Lower lobe of right lung (tissue), 2 donors: ENCODE measurements around the gene SLC30A2. TPM values are rescaled to one million over a fixed set of nuclear protein-coding genes. Genes with fewer than 3 reads are reported as not detected.

Source experiments
- ATAC-seq, 2 donors: fragments of 200-7000 bp; cut with Tn5 transposase; one replicate each; pipeline ENCODE4 v1.9.1; 2020 to 2022; ENCODE audit warnings: mild to moderate bottlenecking in 2 of 2, moderate library complexity in 2 of 2
- DNase-seq: peaks from one replicate; pipeline ENCODE4 v3.0.0-alpha.2; 2020
- H3K27ac ChIP-seq: fragments of 200-600 bp; one replicate; pipeline ENCODE4 v1.8.0; 2022
- H3K27me3 ChIP-seq: fragments of 200-600 bp; one replicate; pipeline ENCODE4 v1.8.0; 2022; ENCODE audit warnings: low read depth
- H3K36me3 ChIP-seq: fragments of 200-600 bp; one replicate; pipeline ENCODE4 v1.8.0; 2022; ENCODE audit warnings: mild to moderate bottlenecking
- H3K4me1 ChIP-seq: fragments of 200-600 bp; one replicate; pipeline ENCODE4 v1.8.0; 2022
- H3K4me3 ChIP-seq: fragments of 200-600 bp; one replicate; pipeline ENCODE4 v1.8.0; 2022; ENCODE audit warnings: mild to moderate bottlenecking
- H3K9me3 ChIP-seq: fragments of 200-600 bp; one replicate; pipeline ENCODE4 v1.8.0; 2022
- intact Hi-C: fragments of 100-400 bp; cut with DNase I; formaldehyde crosslinking; loops from one replicate; pipeline ENCODE4 v1.11.0; 2022
- total RNA-seq: library from RNA; stranded (reverse); fragmentation: NEBNext Ultra II Directional; extraction: Animal tissue kit (Norgen Biotek cat#: 25700); gene quantifications from one replicate; pipeline ENCODE4 v1.2.1, GENCODE V29; 2021
- TF ChIP-seq, protein P1 (sequence below): fragments of 200-600 bp; IDR thresholded peaks from one replicate; pipeline ENCODE4 v1.8.0; 2022; ENCODE audit warnings: antibody characterized with exemption, mild to moderate bottlenecking
- donor health status: DM: no; HTN: yes; CAD: no; lungs with severe emphysema.

Gene SLC30A2
- total RNA-seq, 1 donor from 2014 or later = not detected

GRCh38 chr1:26019641-26020315, 26.1 kb downstream of the SLC30A2 start:
- H3K4me1 ChIP-seq = peaks cover 27% of the 10 kb centered on the region
- H3K9me3 ChIP-seq = no peaks in the 10 kb centered on the region
- H3K27me3 ChIP-seq = no peaks in the 10 kb centered on the region
- TF ChIP-seq, protein P1, sequence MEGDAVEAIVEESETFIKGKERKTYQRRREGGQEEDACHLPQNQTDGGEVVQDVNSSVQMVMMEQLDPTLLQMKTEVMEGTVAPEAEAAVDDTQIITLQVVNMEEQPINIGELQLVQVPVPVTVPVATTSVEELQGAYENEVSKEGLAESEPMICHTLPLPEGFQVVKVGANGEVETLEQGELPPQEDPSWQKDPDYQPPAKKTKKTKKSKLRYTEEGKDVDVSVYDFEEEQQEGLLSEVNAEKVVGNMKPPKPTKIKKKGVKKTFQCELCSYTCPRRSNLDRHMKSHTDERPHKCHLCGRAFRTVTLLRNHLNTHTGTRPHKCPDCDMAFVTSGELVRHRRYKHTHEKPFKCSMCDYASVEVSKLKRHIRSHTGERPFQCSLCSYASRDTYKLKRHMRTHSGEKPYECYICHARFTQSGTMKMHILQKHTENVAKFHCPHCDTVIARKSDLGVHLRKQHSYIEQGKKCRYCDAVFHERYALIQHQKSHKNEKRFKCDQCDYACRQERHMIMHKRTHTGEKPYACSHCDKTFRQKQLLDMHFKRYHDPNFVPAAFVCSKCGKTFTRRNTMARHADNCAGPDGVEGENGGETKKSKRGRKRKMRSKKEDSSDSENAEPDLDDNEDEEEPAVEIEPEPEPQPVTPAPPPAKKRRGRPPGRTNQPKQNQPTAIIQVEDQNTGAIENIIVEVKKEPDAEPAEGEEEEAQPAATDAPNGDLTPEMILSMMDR = no peak
- ATAC-seq (no peak), DNase-seq (no peak)
- no peak overlapping the region for H3K4me3 ChIP-seq
- no peaks in the 10 kb centered on the region for H3K36me3 ChIP-seq
- intact Hi-C loops = no loop called here
- no peak overlapping the region for H3K27ac ChIP-seq

DNA sequence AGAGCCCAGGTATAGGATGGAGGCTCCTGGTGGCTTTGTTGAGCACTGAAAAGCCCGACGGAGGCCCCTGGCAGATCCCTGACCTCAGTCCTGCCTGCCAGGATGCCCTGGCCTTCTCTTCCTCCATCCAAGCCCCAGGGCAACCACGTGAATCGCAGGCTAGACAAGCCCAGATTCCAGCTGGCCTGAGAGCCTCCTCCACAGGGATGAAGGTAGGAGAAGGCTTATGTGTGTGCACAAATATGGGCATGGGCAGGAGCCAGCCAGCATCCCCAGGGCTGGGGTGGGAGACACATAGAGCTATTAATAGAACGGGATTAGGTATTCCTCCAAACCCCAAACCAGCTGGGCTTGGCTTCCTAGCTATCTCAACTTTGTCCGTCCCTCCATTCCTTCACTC, 28.3 kb downstream of the SLC30A2 start:
- ATAC-seq = no peak
- no peak overlapping the region for H3K27ac ChIP-seq

GRCh38 chr1:26016953-26017545, 28.9 kb downstream of the SLC30A2 start:
- no peaks in the 10 kb centered on the region for H3K9me3 ChIP-seq
- DNase-seq (no peak), ATAC-seq (peak; percentile 29 to 63)
- H3K36me3 ChIP-seq = no peaks in the 10 kb centered on the region
- no peak overlapping the region for H3K4me3 ChIP-seq
- intact Hi-C loops = no loop called here
- peaks cover 32% of the 10 kb centered on the region for H3K4me1 ChIP-seq
- H3K27me3 ChIP-seq = no peaks in the 10 kb centered on the region
- TF ChIP-seq, protein P1 = no peak
- H3K27ac ChIP-seq = no peak overlapping the region

More for the DNA sequence above, 28.3 kb downstream of the SLC30A2 start:
- H3K36me3 ChIP-seq = no peaks in the 10 kb centered on the region
- no peaks in the 10 kb centered on the region for H3K9me3 ChIP-seq
- TF ChIP-seq, protein P1 = no peak
- H3K27me3 ChIP-seq = no peaks in the 10 kb centered on the region
- DNase-seq = no peak
- H3K4me1 ChIP-seq = peaks cover 32% of the 10 kb centered on the region
- no peak overlapping the region for H3K4me3 ChIP-seq
- intact Hi-C loops = no loop called here

- H3K27me3 ChIP-seq = no peaks in the 10 kb centered on the region
- TF ChIP-seq, protein P1 = no peak
- no peak overlapping the region for H3K27ac ChIP-seq
- H3K36me3 ChIP-seq = no peaks in the 10 kb centered on the region
- H3K4me3 ChIP-seq = no peak overlapping the region
- ATAC-seq (no peak), DNase-seq (no peak)
- no peaks in the 10 kb centered on the region for H3K9me3 ChIP-seq
- intact Hi-C loops = no loop called here
- H3K4me1 ChIP-seq = peaks cover 32% of the 10 kb centered on the region
These were observed 29.5 kb downstream of the SLC30A2 start for GRCh38 chr1:26016258-26016952.

DNA sequence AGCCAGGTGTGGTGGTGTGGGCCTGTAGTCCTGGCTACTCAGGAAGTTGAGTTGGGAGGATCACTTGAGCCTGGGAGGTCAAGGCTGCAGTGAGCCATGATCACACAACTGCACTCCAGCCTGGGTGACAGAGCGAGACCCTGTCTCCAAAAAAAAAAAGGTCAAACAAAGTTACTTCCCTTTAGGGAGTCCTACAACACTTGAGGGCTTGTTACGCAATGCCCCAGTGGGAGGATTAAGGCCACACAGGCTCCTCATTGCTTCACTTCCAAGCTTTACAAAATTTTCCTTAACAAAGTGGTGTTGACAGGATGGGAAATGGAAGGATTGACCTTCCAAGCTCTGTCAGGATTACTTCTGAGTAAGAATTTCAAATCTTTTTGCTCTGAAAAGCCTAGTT, 30.6 kb downstream of the SLC30A2 start:
- Histone ChIP-seq H3K27ac (peak overlapping the region; percentile 31), H3K27me3 (no peaks in the 10 kb centered on the region), H3K4me3 (no peak overlapping the region), H3K9me3 (no peaks in the 10 kb centered on the region), H3K4me1 (peaks cover 32% of the 10 kb centered on the region), H3K36me3 (no peaks in the 10 kb centered on the region)
- ATAC-seq (peak; percentile 73 to 79), DNase-seq (peak; percentile 81)
- intact Hi-C loops = no loop called here
- TF ChIP-seq, protein P1 = no peak
